Uterus (tissue), 2 donors: ENCODE measurements around the gene TRAPPC11.

ENCODE experiments used
- CTCF ChIP-seq, 4 experiments: fragments of 200-600 bp in 2 of 4; fragments of 450-650 bp in 2 of 4; sonication (generic) in 2 of 4; IDR thresholded peaks; one replicate each; pipeline ENCODE4 v1.5.1; 2016 to 2019; ENCODE audit warnings: antibody characterized with exemption in 4 of 4, mild to moderate bottlenecking in 2 of 4, moderate library complexity in 1 of 4
- POLR2A ChIP-seq, 2 donors: fragments of 450-650 bp; IDR thresholded peaks; one replicate each; pipeline ENCODE4 v1.6.1; 2016; ENCODE audit warnings: antibody characterized with exemption in 2 of 2, mild to moderate bottlenecking in 1 of 2, moderate library complexity in 1 of 2

DNA sequence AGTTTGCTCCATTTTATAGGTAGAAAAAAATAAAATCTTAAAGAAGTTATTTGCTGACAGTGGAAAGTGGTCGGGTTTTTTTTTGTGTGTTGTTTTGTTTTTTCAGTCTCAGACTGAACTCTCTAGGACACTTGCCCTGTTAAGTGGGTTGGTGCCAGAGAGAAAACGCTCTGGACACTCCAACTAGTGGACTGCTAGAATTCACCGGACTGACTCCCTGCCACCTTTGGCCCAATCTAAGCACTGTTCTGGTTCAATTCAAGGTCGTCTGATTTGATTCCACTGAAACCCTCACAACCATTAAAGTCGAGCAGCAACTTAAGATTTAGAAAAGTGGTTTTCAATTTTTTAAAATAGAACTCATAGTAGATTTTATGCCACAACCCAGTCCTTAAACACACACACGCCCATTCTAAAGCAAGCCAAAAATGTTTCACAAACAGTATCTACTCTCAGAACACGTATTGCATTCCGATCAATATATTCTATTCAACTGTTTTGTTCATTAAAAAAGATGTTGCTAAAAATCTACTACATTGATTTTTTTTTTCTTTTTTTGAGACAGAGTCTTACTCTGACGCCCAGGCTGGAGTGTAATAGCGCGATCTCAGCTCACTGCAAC lies 27.4 kb upstream of the TRAPPC11 start:
- TF ChIP-seq CTCF (IDR thresholded peaks at IDR 0.05) (no peak), POLR2A (IDR thresholded peaks at IDR 0.05) (no peak)
